GM12875 (cell line): ENCODE results near the gene PRLR.

Experiments used
- H3K4me3 ChIP-seq: one replicate; pipeline ENCODE4 v1.5.1; 2011; ENCODE audit warnings: low read depth, low read length, control low read depth
- CTCF ChIP-seq: IDR thresholded peaks from 2 replicates; pipeline ENCODE4 v1.5.1; 2011; ENCODE audit warnings: low read depth, mild to moderate bottlenecking, control low read depth, inconsistent platforms, low read length, moderate library complexity, borderline replicate concordance; ENCODE audit not compliant: insufficient read depth

PRLR gene

GRCh38 chr5:35141739-35142138, 88.5 kb downstream of the PRLR start:
- TF ChIP-seq CTCF: no peak
- no peak overlapping the region for H3K4me3 ChIP-seq

- no peak overlapping the region for H3K4me3 ChIP-seq
- TF ChIP-seq CTCF: no peak
These were observed 92.1 kb downstream of the PRLR start for GRCh38 chr5:35138232-35138631.

- no peak overlapping the region for H3K4me3 ChIP-seq
- no peak for TF ChIP-seq CTCF
These were observed 93.9 kb downstream of the PRLR start for GRCh38 chr5:35136386-35136785.

- no peak overlapping the region for H3K4me3 ChIP-seq
- no peak for TF ChIP-seq CTCF
These were observed 95.0 kb downstream of the PRLR start for GRCh38 chr5:35135239-35135700.

- H3K4me3 ChIP-seq: no peak overlapping the region
These were observed 95.8 kb downstream of the PRLR start for GRCh38 chr5:35134278-35135030.

GRCh38 chr5:35133186-35133585, 97.1 kb downstream of the PRLR start:
- no peak for TF ChIP-seq CTCF
- H3K4me3 ChIP-seq: no peak overlapping the region

More at GRCh38 chr5:35134278-35135030, 95.8 kb downstream of the PRLR start:
- no peak for TF ChIP-seq CTCF

GRCh38 chr5:35131723-35132122, 98.6 kb downstream of the PRLR start:
- TF ChIP-seq CTCF: no peak

More at GRCh38 chr5:35131723-35132122, 98.6 kb downstream of the PRLR start:
- no peak overlapping the region for H3K4me3 ChIP-seq
